Measurements from ENCODE around the gene DLX2.

DLX2 gene

DNA sequence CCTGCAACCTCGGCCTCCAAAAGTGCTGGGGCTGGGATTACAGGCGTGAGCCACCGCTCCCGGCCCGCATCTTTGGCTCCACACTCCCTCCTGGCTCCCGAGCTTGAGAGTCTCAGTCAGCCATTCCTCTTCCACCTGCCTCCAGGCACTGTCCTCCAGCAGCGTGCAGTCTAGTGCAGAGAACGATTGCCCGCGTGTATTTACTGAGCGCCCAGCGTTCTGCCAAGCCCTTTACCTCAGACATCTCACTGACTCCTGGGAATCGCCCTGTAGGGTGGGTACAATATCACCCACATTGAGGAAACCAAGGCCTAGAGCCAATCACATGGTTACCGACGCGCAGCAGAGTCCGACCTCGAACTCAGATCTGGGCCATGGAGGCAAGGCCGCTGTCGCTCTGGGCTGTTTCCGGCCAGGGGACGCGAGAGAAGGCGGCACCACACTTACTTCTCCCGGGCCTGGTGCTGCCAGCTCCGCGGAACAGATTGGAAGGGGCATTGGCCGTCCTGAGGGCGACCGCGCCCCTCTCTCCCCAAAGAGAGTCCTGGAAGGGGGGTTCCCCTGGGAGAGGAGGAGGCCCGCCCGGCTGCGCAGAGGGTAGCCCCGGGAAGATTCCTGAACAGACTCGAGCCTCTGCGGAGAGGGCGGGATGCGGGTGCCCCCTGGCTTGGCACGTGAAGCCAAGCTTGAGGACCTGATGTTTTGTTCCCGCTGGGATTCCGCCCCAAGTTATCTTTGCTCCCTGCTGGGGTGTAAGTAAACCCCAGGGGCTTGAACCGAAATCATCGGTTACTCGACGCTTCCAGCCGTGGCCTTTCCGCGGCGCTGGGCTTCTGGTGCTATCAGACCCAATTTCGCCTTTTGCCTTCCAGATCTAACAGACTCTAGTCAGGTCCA, 5.2 kb upstream of the DLX2 start:
- DNase-seq = no peak

DNA sequence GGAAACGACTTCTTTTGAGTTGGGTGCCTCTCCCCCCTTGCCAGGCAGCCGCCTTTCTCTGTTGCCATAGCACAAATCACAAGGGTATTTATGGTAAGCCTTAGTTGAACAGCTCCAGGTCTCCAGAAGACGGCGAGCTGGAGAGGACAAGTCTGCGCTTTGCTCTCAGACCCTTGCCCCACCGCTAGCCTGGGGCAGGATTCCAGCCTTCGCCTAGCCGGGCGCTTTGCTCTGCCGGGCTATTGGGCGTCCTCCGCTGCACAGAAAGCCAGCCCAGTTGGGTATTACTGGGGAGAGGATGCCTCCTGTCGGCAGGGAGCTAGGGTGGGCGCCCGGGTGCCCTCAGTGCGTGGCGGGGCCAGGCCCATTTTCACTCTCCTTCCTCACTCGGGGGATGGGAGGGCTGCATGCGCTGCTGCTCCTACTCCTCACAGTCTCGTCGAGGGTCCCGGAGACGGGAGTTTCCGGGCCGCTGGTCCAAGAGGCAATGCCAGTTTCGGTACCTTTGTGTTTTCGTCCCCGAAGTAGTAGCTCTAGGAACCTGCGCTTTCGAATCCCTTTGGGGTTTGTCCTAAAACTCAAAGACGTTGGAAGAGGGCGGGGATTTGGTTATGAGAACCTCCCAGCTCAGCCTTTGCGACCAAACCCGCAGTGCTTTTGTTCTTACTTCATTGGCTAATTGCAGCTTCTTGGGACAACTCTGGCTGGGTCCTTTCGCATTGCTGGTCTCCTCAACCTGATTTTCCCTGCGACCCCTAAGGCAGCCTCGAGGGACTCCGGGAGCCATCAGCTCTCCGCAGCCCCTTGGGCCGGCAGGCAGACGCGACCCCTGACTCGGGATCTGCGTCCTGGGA, 3.6 kb upstream of the DLX2 start:
- DNase-seq = no peak

DNA sequence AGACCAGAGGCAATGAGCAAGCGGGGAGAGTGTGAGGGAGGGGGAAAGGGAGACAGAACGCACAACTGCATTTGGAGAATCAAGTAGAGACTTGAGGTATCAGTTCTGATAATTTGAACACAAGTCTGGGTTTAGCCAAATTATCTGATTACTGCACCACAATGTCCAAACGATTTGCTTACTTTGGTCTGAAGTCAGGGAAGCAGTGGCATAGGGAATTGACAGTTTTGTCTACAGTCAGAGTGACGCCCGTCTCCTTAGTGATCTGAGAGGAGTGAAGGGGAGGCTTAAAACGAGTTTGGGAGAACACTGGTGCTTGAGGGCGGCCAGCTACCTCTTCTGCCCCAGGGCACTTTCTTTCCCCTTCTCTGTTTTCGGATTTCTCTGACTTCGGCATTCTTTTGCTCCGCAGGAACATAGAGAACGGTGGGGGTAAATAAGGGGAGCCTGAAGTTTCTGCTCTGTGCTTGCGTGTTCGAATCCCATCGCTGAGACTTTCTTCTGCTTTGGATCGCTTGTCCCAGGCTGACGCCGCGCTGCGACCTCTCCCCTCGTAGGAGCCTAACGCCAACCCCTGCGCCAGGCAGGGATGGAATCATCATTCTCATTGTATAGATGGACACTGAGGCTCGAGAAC, 2.9 kb upstream of the DLX2 start:
- no peak for DNase-seq

DNA sequence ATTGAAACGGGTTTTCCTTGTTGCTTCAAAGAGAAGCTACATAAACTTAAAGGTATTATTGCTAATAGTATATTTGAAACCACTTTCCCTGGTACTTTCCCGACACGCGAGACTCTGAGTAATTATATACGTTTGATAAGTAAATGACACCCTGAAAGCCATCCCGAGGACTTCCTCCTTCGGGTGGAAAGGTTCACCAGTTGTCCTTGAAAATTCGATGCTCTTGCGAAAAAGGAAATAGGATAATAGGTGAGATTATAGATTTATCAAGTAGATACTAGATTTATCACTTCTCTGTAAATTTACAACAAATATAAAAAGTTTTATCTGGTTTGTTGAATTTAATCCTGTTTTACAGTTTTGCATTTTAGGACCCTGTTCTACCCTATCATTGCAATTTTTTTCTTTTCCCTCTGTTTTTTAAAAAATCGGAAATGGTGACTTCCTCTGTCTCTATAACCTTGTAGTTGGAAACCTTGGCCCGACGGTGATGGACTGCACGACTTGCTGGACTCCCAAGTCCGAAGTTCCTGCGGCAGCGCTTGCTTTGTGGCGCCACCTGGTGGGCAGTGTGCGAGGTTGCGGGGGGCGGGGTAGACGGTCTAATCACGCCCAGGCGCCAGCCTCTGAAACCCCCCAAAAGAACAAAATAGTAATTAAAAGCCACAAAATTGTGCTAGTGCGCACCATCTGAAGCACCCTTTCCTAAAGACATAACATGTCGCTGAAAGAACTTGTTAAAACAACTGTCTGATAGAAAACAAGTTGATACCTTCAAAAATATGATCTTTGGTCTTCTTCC, 972 bp upstream of the DLX2 start:
- peak; percentile 17 for DNase-seq

DNA sequence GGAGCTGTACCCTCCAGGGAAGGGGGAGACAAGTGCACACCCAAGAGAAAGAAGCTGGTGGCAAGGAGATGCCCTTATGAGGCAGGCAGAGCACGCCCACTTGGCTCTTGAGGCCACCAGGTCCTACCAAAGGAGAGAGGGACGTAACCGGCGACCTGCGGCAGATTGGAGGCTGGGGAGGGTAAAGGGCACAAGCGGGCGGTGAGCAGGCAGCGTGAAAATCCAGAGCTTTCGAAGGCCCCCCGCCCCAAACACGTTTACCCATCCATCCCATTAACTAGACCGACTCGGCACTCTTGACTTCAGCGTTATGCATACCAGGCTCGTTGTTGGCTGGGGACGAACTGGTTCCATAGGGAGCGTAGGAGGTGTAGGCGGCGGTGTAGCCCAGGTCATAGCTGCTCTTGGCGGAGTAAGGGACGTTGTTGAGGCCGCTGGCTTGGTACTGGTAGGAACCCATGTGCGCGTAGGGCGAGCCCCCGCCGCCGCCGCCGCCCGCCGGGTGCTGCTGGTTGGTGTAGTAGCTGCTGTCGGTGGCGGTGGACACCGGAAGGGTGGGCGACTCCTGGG, 794 bp downstream of the DLX2 start:
- no peak for DNase-seq

DNA sequence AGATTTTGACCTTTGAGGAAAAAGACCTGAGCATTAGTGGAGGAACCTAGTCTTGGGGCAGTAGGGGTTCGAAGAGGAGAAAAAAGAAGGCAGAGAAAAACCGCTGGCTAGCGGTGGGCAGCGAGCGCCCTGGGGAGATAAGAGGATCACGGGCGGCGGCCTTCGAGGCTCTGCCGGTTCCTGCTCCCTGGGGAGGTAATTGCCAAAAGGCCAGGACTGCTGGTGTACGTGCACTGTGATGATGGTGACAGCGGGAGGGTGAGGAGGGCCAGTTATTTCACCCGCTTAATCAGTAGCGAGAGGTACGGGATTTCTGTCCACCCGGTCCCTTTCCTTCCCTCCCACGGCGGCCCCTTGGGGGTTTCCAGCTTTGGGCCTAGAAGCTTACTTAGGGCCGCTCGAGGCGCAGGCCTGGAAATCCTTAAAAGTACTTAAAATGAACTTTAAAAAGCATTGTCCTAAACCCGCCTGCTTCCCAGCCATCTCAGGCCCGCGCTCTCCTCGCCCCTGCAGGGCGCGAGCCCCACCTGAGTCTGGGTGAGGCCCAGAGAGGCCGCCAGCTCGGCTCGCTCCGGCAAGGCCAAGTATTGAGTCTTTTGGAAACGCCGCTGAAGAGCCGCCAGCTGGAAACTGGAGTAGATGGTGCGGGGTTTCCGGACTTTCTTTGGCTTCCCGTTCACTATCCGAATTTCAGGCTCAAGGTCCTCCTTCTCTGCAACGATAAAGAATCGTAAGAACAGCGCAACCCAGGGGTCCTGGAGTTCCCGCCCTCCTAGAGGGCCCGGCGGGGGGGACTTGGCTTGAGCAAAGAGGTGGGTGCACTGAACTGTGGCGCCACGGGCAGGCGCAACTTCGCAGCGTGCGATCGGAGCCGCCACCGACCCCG, 1.5 kb downstream of the DLX2 start:
- DNase-seq = no peak

DNA sequence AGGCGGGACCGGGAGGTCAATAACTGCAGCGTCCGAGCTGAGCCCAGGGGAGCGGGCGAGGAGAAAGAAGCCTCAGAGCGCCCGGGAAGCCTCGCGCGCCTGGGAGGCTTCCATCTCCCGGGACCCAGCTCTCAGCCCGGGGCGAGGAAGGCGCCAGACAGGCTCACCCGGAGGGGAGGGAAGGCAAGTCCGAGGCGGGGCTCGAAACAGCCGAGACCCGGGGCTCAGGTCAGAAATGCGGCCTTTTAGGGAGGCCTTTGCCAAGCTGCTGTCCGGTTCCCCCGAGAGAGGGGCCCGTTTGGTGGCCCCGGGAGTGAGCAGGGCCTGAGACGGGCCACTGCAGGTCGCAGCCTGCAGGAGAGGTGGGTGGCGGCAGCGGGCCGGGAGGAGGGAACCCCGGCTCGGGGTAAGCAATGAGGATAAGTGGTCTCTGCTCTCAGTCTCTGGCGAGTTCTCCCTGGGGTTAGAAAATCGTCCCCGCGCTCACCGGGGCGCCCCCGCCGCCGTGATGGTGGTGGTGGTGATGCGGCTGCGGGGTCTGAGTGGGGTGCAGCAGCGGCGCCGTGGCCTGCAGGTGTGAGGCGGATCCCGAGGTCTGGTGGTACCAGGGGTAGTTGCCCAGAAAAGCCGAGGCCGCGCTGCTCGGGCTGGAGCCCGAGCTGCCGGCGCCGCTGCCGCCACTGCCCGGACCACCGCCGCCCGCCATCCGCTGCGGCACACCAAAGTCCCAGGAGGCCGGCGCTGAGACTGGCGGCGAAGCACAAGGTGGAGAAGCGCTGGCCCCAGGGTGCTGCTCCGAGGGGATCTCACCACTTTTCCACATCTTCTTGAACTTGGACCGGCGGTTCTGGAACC, 2.4 kb downstream of the DLX2 start:
- DNase-seq = no peak

DNA sequence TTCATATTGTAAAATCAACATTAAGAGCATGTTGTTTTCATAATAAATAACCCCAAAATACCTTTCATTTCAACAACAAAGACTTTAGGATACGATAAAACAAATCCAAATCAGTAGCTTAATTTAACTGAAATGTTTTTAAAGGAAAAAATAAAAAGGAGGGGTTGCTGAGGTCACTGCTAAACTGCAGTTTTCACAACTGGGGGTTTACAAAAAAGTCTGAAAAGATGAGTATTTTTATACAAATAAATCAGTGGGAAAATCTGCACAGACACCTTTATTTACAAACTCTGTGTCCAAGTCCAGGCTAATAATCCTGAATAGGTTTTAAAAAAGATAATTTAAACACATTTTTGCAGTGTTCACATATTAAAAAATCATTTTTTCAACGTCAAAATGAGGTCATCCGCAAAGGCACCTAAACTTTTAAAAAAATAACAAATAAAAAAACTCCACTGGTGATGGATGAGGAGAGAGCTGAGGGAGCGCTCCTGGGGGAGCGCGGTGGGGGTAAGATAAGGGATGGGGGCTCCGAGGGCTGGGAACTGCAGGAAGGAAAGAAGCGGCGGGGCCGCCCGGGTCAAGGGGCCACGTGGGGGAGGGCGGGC, 3.1 kb downstream of the DLX2 start:
- no peak for DNase-seq

DNA sequence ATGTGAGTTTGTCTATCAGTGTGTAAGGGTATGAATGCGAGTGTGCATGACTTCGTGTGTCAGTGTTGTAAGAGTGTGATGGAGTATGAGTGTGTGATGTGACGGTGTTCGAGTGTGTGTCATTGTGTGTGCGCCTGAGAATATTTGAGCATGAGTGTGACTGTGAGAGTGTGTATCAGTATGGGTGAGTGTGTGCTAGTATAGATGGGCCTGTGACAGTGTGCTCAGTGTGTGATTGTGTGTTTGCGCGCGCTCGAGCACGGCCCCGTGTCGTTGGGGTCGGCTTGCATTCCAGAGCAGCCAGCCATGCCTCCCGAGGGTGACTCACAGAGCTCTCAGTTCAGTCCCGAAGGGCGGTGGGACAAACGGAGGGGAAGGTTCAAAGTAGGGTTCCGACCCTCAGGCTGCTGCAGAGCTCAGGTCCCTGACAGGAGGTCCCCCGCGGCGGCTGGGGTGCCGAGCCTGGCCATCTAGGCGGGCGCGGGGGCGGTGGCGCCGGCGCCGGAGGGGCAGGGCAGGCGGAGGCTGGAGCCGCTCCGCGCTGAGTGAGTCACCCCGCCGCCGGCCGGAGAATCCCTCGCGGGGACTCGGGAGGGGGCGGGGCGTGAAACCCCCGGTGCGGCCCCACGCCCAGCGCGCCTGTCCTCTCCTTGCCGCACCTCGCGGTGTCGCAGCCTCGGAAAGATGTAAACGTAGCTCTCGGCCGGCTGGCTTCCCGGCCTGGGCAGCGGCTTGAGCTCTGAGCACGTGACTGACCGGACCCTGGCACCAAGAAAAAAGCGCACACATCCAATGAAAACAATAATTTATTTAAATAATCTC, 3.8 kb downstream of the DLX2 start:
- DNase-seq = no peak

DNA sequence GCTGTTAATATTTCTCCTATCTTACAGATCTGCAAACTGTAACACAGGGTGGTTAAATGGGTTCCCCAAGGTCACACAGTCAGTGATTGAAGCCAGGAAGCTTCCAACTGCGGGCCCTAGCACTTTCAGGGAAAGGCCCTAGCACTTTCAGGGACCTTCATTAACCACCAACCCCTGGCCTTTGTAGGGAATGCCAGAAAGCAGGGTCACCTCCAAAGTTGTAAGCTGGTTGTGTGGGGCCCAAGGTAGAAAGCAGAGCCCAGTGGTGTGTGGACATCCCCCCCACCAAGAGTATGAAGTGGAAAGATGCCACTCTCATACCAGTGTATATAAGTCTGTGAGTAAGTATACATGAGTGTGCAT, 4.4 kb downstream of the DLX2 start:
- DNase-seq = no peak

DNA sequence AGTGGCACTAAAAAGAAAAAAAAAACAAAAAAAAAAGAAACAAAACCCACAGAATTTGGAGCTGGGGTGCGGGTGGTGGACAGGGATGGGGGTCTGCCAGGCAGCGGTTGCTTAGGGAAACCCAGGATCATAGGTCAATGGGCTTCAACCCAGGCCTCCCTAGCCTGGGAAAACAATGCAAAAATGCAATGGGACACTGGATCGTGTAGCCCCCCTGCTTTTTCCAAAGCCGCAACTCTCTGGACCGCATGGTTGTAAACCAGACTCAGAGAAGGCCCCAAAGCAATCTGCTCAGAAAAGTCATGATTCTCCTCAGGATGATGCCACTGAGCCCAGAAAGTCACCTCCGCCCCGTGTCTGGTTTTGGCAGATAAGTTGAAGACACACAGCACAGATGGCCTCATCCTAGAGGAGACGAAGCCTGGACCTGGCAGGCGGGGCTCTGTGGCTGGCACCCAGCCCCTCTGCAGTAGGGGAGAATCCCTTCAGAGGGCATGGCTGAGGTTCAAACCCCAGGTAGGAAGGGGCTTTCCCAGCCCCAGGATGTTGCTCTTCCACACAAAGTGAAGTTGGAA, 5.1 kb downstream of the DLX2 start:
- DNase-seq = no peak

DNA sequence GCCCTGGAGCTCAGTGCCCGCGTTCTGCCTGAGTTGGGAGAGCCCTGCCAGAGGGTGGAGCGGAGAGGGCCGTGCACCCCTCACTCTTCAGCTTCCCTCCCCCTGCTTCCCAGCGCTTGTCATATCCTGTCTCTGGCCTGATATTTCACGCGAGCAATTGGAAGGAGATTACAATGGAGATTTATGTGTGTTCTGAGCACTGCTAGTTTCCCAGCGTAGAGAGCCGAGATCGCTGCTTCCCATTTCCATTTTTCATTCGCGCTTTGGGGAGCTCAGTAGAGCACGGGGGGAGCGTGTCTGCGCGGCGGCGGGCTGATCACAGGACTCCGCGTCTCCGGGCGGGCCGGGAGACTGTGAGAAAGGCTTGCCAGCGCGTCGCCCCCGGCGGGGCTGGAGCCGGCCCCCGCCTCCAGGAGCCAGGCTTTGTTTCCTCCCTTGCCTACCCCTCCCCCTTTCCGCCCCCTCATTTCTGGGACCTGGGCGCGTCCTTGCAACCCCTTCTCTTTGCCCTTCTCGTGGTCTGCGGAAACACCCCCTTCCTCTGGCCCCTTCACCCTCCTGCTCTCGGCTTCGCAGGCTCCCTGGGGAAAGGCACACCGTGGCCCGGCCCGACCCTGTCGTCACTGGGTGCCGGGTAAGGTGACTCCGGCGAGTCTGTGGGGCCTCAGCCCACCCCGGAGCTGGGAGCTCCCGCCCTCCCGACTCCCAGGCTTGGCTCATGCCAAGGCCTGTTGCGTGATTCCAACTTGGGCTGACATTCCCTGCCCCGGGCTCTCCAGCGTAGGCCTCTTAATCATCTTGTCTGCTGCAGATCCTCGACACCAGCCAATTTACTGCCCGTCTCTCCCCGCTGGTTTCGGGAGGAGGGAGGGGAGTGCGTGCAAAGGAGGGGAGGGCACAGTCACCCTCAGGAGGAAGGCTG, 5.8 kb downstream of the DLX2 start:
- no peak for DNase-seq

DNA sequence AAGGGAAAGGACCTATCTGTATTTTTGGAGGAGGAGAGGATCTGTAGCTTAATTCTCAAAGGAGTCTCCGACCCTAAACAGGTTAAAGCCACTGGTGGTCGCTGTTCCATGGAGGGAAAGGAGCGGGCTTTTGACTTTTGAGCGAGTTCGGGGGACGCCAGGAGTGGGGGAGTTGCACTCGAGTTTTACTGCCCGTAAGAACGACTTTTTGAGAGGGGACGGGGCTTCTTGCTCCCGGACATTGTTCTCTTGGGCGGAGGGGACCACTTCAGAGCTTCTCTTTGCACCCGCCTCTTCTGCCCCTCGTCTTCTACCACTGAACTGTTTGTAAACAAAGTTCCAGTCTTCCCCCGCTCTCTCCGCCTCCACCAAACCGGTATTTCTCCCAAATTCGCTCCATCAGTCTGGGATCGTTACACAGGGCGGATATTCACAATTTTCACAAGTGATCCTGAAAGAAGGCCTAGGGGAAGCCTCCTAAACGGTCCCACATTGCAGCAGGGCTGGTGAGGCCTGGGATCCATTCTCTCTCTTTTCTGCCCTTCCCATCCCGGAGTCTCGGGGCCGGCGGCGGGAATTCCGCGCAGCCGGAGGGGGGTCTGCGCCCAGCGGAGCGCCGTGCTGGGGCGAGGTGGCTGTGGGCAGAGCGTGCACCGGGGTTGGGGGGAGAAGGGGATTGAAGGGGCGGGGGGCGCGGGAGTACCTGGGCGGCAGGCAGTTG, 6.6 kb downstream of the DLX2 start:
- DNase-seq = no peak

DNA sequence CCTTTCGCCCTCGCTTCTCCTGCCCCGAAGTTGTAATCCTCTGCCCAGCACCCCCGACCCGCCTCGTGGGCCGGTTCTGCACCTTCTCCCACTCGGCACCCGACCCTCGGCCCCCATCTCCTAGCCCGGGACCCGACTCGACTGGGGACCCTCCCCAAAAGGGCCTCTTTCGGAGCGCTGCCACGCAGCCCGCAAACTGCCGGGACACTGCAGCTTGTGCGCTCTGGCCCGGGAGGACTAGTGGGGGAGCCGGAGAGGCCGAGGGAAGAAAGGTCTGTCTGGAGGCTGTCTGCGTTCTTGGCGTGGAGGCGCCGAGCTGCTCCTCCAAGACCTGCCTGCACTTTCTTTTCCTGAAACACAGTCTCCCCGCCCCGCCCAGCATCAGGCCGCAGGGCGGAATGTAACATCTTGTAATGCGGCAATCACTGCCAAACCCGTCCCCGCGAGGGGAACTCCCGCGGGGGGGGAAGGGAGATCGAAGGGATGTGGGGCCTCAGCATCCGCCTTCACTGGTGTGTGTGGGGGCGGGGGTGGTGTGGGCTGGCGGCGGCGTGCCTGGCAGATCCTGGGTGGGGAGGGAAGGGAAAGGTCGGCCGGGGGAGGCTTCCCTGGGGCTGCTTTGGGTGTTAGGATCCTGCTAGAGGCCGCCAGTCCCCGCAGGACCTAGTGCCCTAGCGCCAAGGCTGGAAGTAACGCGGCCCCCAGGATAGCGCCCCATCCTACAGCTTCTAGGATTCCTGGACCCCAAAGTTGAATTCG, 7.4 kb downstream of the DLX2 start:
- no peak for DNase-seq

DNA sequence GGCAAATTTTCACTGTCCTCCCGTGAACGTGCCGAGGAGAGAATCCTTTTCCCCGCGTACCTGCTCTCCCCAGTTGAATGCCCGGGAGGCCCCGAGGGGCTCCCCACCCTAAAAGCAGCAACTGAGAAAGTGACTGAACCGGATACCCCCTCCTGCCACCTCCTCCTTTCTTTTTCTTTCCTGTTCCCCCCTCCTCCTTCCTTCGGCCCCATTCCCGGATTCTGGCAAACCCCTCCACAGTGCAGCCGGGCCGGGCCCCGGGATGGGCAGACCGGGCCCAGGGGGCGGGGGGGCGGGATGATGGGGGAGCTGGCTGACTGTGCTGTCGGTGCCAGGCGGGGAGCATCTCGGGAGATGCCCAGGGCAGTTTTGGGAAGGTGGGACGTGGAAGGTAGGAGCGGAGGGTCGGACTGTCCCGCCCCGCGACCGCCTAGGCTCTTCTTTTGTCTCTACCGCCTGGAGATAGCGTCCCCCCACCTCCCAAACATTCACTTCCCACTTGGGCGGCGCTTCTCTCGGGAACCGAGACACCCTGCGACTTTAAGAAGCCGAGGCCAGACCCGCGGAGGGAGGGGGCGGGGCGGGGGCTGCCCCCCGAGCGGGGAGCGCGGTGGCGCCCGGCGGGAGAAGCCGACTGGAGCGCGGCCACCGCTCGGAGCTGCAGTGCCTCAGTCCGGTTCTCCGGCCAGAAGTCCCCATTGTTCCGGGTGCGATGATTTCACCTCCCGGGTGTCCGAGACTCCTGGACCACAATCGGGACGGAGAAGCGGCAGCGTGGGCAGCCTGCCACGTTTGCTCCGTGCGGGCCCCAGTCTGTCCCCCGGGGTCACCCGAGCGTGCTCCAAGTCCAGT, 8.2 kb downstream of the DLX2 start:
- DNase-seq = no peak

Data from NCI-H1436 treated with DMSO at 0.1 percent for 48 hours (cell line).